HG03135 (cell line): Measurements from ENCODE around the gene SPATA17.
A peak's percentile ranks its signal among the peaks of the same experiment; 100 is the strongest.
"Not testable (repeated sequence)": the region's sequence is repeated elsewhere in the genome, so short reads cannot be mapped to it uniquely, and the experiment has no call there.

ENCODE experiments used
- ATAC-seq: cut with Tn5 transposase; IDR thresholded peaks from one replicate; pipeline ENCODE4 v1.9.1; 2021; ENCODE audit warnings: mild to moderate bottlenecking, moderate library complexity; ENCODE audit not compliant: unreplicated experiment

SPATA17 gene

GRCh38 chr1:217630711-217631591 is at the start of gene SPATA17, which contains the start of gene GPATCH2:
TSS of gene SPATA17 (plus strand) at chr1:217631344. CDS start at chr1:217631379, 35 bp downstream.
TSS of gene GPATCH2 (minus strand) at chr1:217631090. CDS start at chr1:217630971, 119 bp downstream.
- peak; percentile 96 for ATAC-seq

- not testable (repeated sequence) for ATAC-seq
Observed at GRCh38 chr1:217584286-217584811, 46.8 kb upstream of the SPATA17 start.

- ATAC-seq = no peak
Observed at GRCh38 chr1:217585577-217585976, 45.6 kb upstream of the SPATA17 start.

- ATAC-seq = no peak
Observed at GRCh38 chr1:217586586-217586985, 44.6 kb upstream of the SPATA17 start.

GRCh38 chr1:217590598-217590997 is 40.5 kb upstream of the SPATA17 start:
- ATAC-seq = no peak

GRCh38 chr1:217599154-217599553 is 32.0 kb upstream of the SPATA17 start:
- ATAC-seq = no peak

GRCh38 chr1:217602380-217602779 is 28.8 kb upstream of the SPATA17 start:
- ATAC-seq = no peak

- ATAC-seq = no peak
Observed at GRCh38 chr1:217605390-217605789, 25.8 kb upstream of the SPATA17 start.

GRCh38 chr1:217614200-217614712 is 16.9 kb upstream of the SPATA17 start:
- no peak for ATAC-seq

GRCh38 chr1:217617126-217617525 is 14.0 kb upstream of the SPATA17 start:
- no peak for ATAC-seq

- ATAC-seq = peak; percentile 100
Observed at GRCh38 chr1:217620814-217621213, 10.3 kb upstream of the SPATA17 start.

- no peak for ATAC-seq
Observed at GRCh38 chr1:217622042-217622441, 9.1 kb upstream of the SPATA17 start.

- no peak for ATAC-seq
Observed at GRCh38 chr1:217626321-217626720, 4.8 kb upstream of the SPATA17 start.

- no peak for ATAC-seq
Observed at GRCh38 chr1:217627431-217627830, 3.7 kb upstream of the SPATA17 start.

GRCh38 chr1:217642455-217642854 is 11.3 kb downstream of the SPATA17 start:
- ATAC-seq = no peak

- ATAC-seq = no peak
Observed at GRCh38 chr1:217647791-217648190, 16.6 kb downstream of the SPATA17 start.

- ATAC-seq = no peak
Observed at GRCh38 chr1:217650674-217651073, 19.5 kb downstream of the SPATA17 start.

GRCh38 chr1:217660353-217661062 is 29.4 kb downstream of the SPATA17 start:
- ATAC-seq = peak; percentile 79

GRCh38 chr1:217661407-217661806 is 30.3 kb downstream of the SPATA17 start:
- no peak for ATAC-seq

GRCh38 chr1:217668351-217668940 is 37.3 kb downstream of the SPATA17 start:
- ATAC-seq = no peak

- ATAC-seq = no peak
Observed at GRCh38 chr1:217673387-217673786, 42.2 kb downstream of the SPATA17 start.
